GM12878 (cell line): ENCODE data around the gene EIF1AX. TPM values are rescaled to one million over a fixed set of nuclear protein-coding genes. Genes with fewer than 3 reads are reported as not detected.

Experiments used
- ATAC-seq: fragments of 200-7000 bp; cut with Tn5 transposase; 3 replicates; pipeline ENCODE4 v1.9.1; 2020; ENCODE audit warnings: mild to moderate bottlenecking, moderate library complexity
- BruUV-seq: library from RNA; stranded (reverse); fragments of 400-500 nt; replicated peaks from 2 replicates; lab custom pipeline; 2021; lab: Mats Ljungman, UMichigan
- CTCF ChIA-PET: fragments of 300-600 bp; sonication (Branson Sonifier 250); formaldehyde crosslinking; extraction: SDS; loops from one replicate; lab custom pipeline; 2021; ENCODE audit warnings: inconsistent platforms; lab: Yijun Ruan, JAX
- POLR2A ChIA-PET: fragments of 350-600 bp; formaldehyde crosslinking; extraction: SDS; loops from one replicate; lab custom pipeline; 2021; ENCODE audit warnings: inconsistent platforms; lab: Charles Lee
- RAD21 ChIA-PET: fragments of 300-600 bp; sonication (Branson Sonifier 250); formaldehyde crosslinking; loops from one replicate; lab custom pipeline; 2023; ENCODE audit warnings: antibody characterized with exemption; ENCODE audit not compliant: unreplicated experiment; lab: Charles Lee
- SMC1A ChIA-PET: fragments of 300-600 bp; sonication (Branson Sonifier 250); formaldehyde crosslinking; loops from one replicate; lab custom pipeline; 2023; ENCODE audit not compliant: unreplicated experiment, uncharacterized antibody; lab: Charles Lee
- DNase-seq: peaks from one replicate; pipeline ENCODE4 v3.0.0-alpha.2; 2011; ENCODE audit warnings: low read depth, low spot score
- FAIRE-seq: peaks from 3 replicates; lab custom pipeline; 2011; peaks lifted over from hg19 to GRCh38; lab: Jason Lieb, UNC
- H2AFZ ChIP-seq: 2 replicates; pipeline ENCODE4 v1.6.0; 2011; ENCODE audit warnings: low read depth, low read length, control low read depth; ENCODE audit not compliant: control insufficient read depth
- H3K27ac ChIP-seq: 2 replicates; pipeline ENCODE4 v1.5.1; 2011; ENCODE audit warnings: control low read depth; ENCODE audit not compliant: control insufficient read depth, insufficient read depth
- H3K27me3 ChIP-seq, 2 experiments: replicated peaks in 1 of 2; 2 replicates each; pipeline versions ENCODE4 v1.6.0 to v1.6.1; 2011; ENCODE audit warnings: low read length in 1 of 2; ENCODE audit not compliant: control insufficient read depth in 2 of 2, insufficient read depth in 2 of 2
- H3K36me3 ChIP-seq, 2 experiments: 2 replicates each; pipeline ENCODE4 v1.5.1; 2011; ENCODE audit warnings: low read length in 1 of 2; ENCODE audit not compliant: control insufficient read depth in 2 of 2, insufficient read depth in 2 of 2
- H3K4me1 ChIP-seq: 2 replicates; pipeline ENCODE4 v1.6.1; 2011; ENCODE audit warnings: mild to moderate bottlenecking, low read length, moderate library complexity, mixed read lengths; ENCODE audit not compliant: control insufficient read depth, insufficient read depth
- H3K4me2 ChIP-seq: 2 replicates; pipeline ENCODE4 v1.6.0; 2011; ENCODE audit warnings: control low read depth; ENCODE audit not compliant: control insufficient read depth, insufficient read depth
- H3K4me3 ChIP-seq: fragments of 200-600 bp; sonication (generic); 2 replicates; pipeline ENCODE4 v1.5.1; 2016
- H3K79me2 ChIP-seq: 2 replicates; pipeline ENCODE4 v1.6.0; 2011; ENCODE audit warnings: low read length; ENCODE audit not compliant: control insufficient read depth, insufficient read depth
- H3K9ac ChIP-seq: 2 replicates; pipeline ENCODE4 v1.8.0; 2011; ENCODE audit warnings: low read length, control low read depth, mixed read lengths; ENCODE audit not compliant: control insufficient read depth, insufficient read depth
- H3K9me3 ChIP-seq: replicated peaks from 3 replicates; pipeline ENCODE4 v1.5.1; 2011; ENCODE audit warnings: mild to moderate bottlenecking, low read length; ENCODE audit not compliant: control insufficient read depth, insufficient read depth
- H4K20me1 ChIP-seq: 2 replicates; pipeline ENCODE4 v1.6.0; 2011; ENCODE audit not compliant: control insufficient read depth, insufficient read depth
- ASH2L ChIP-seq: fragments of 300-600, 200-600 bp; sonication (generic); IDR thresholded peaks from 2 replicates; pipeline ENCODE4 v1.6.1; 2017; ENCODE audit warnings: low read depth, mild to moderate bottlenecking, borderline replicate concordance
- ATF7 ChIP-seq: fragments of 450-650 bp; IDR thresholded peaks from 2 replicates; pipeline ENCODE4 v1.6.1; 2016; ENCODE audit warnings: low read depth, mild to moderate bottlenecking
- CBX5 ChIP-seq: sonication (generic); IDR thresholded peaks from 2 replicates; pipeline ENCODE4 v1.6.1; 2016; ENCODE audit warnings: low read depth, moderate library complexity, mild to moderate bottlenecking, inconsistent platforms
- CHD1 ChIP-seq: IDR thresholded peaks from 2 replicates; pipeline ENCODE4 v1.6.1; 2012; ENCODE audit warnings: low read depth, low read length, improper control_type of control experiment
- GABPA ChIP-seq: IDR thresholded peaks from 2 replicates; pipeline ENCODE4 v1.6.1; 2014; ENCODE audit warnings: antibody characterized with exemption, low read depth, mild to moderate bottlenecking, inconsistent platforms
- ZBTB11 ChIP-seq: fragments of 450-650 bp; formaldehyde crosslinking; IDR thresholded peaks from 2 replicates; pipeline ENCODE4 v1.5.0; 2022; ENCODE audit warnings: mild to moderate bottlenecking, missing genetic modification characterization
- WGBS: methylation state at CpG from one replicate; pipeline ENCODE4 v1.1.6; 2016; ENCODE audit warnings: low lambda C conversion rate; ENCODE audit not compliant: insufficient replicate concordance, insufficient coverage; ENCODE audit errors: missing lambda C conversion rate; 5-methylcytosine and 5-hydroxymethylcytosine counted together
- in situ Hi-C: fragments of 300-500 bp; cut with MboI; formaldehyde crosslinking; loops from 9 replicates; pipeline ENCODE4 v1.14.3; 2018; ENCODE audit warnings: mixed read lengths
- intact Hi-C: fragments of 100-400 bp; cut with micrococcal nuclease; formaldehyde crosslinking; loops from one replicate; pipeline ENCODE4 v1.14.2; 2022; ENCODE audit not compliant: unreplicated experiment
- polyA plus RNA-seq, 11 experiments: library from polyadenylated mRNA; depleted of rRNA in 4 of 11; unstranded in 6 of 11; stranded (reverse) in 5 of 11; fragments of >200 nt; fragmentation: Nextera tagmentation in 4 of 11; fragmentation: Illumina TruSeq in 1 of 11; extraction: Ambion mirVana in 4 of 11; extraction: Trizol in 1 of 11; gene quantifications; 1 replicate in 1 of 11; 2 replicates in 10 of 11; pipeline versions ENCODE4 v1.2.1 to v1.2.3, GENCODE V29; 2011 to 2016; ENCODE audit warnings: inconsistent platforms in 2 of 11, missing spikeins in 2 of 11, low read depth in 1 of 11
- total RNA-seq, 4 experiments: library from RNA; depleted of rRNA in 3 of 4; stranded (reverse); fragments of >200 nt in 3 of 4; fragmentation: Illumina TruSeq in 1 of 4; extraction: Trizol in 1 of 4; gene quantifications; 2 replicates each; pipeline versions ENCODE4 v1.2.1 to v1.2.3, GENCODE V29; 2013 to 2021

The EIF1AX gene
- total and polyA plus RNA-seq, 10 of the 15 experiments (the other 5 are each of a cell fraction or from before 2014, with no cell fraction given), result 51.2 to 251 (median 86.6) TPM

GRCh38 chrX:20091499-20091898 lies 50.1 kb downstream of the EIF1AX start:
- no peaks in the 10 kb centered on the region for H3K36me3 ChIP-seq
- no peak overlapping the region for H3K4me2 ChIP-seq
- RAD21 ChIA-PET, result no interaction called here
- BruUV-seq, result no TSS peak
- SMC1A ChIA-PET, result no interaction called here
- 35% methylated on average over 3 of the region's 3 CpGs for WGBS
- no peaks in the 10 kb centered on the region for H3K4me1 ChIP-seq
- FAIRE-seq, result no peak
- intact Hi-C loops, result no loop called here
- TF ChIP-seq GABPA (no peak), CHD1 (no peak), ATF7 (no peak), CBX5 (no peak), ZBTB11 (no peak), ASH2L (no peak)
- in situ Hi-C loops, result no loop called here
- H3K27me3 ChIP-seq, result no peaks in the 10 kb centered on the region; a peak in 1 of 4 replicates
- CTCF ChIA-PET, result no interaction called here
- no peaks in the 10 kb centered on the region for H4K20me1 ChIP-seq
- no peak overlapping the region for H3K4me3 ChIP-seq
- no peak for DNase-seq
- no peak overlapping the region for H3K27ac ChIP-seq
- no peak overlapping the region for H2AFZ ChIP-seq
- no peaks in the 10 kb centered on the region for H3K79me2 ChIP-seq
- H3K9ac ChIP-seq, result no peak overlapping the region
- no peak for ATAC-seq
- no peaks in the 10 kb centered on the region for H3K9me3 ChIP-seq
- POLR2A ChIA-PET, result no interaction called here
